ENCODE results near the gene PIK3C2G.

DNA sequence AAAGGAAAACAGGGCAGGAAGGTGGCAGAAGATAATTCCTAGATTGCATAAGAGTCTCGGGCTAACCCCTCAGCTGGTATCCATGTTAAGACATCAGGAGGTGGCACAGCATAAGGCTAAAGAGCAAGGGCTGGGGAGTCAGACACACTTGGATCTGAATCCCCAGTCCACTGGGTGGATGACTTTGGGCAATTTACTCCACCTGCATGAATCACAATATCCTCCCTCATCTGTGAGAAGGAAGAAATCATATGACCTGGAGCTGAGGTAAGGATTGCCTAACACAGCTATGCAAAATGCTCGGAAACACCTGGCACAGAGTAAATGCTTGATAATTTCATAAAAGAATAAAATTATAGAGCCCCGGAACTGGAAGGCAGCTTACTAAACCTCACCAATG lies 217.9 kb downstream of the PIK3C2G start:
- no peak for TF ChIP-seq TAF1 (IDR thresholded peaks at IDR 0.05; ENCODE audit: low read depth, low read length)
- no peak for TF ChIP-seq POU2F2 (IDR thresholded peaks at IDR 0.05; ENCODE audit: low read depth, low read length)
- TF ChIP-seq POLR2A (IDR thresholded peaks at IDR 0.05; ENCODE audit: low read depth, low read length) = no peak

Data from GM12891 (cell line).